Activated naive CD4-positive, alpha-beta T cell treated with anti-CD3 and anti-CD28 coated beads, Interleukin-2, amount 50 U/mL, for 24 hours (primary cell): ENCODE measurements around the gene CETN2.
"Not testable (repeated sequence)": the region's sequence is repeated elsewhere in the genome, so short reads cannot be mapped to it uniquely, and the experiment has no call there.

Experiments used
- H3K27ac Mint-ChIP-seq: one replicate; pipeline ENCODE4 v1.8.0; 2021; ENCODE audit warnings: mild to moderate bottlenecking, mixed read lengths
- H3K27me3 Mint-ChIP-seq: one replicate; pipeline ENCODE4 v1.8.0; 2021; ENCODE audit warnings: mixed read lengths
- H3K36me3 Mint-ChIP-seq: one replicate; pipeline ENCODE4 v1.8.0; 2021; ENCODE audit warnings: mixed read lengths
- H3K4me1 Mint-ChIP-seq: one replicate; pipeline ENCODE4 v1.8.0; 2021; ENCODE audit warnings: mixed read lengths
- H3K4me3 Mint-ChIP-seq: one replicate; pipeline ENCODE4 v1.8.0; 2021; ENCODE audit warnings: mild to moderate bottlenecking, mixed read lengths
- H3K9me3 Mint-ChIP-seq: one replicate; pipeline ENCODE4 v1.8.0; 2021; ENCODE audit warnings: mixed read lengths

CETN2 gene

GRCh38 chrX:152845618-152846240 is 15.2 kb upstream of the CETN2 start:
- no peak overlapping the region for H3K27ac Mint-ChIP-seq
- no peaks in the 10 kb centered on the region for H3K9me3 Mint-ChIP-seq
- H3K27me3 Mint-ChIP-seq: no peaks in the 10 kb centered on the region
- no peaks in the 10 kb centered on the region for H3K4me1 Mint-ChIP-seq
- H3K36me3 Mint-ChIP-seq: peaks cover 1% of the 10 kb centered on the region
- H3K4me3 Mint-ChIP-seq: no peak overlapping the region

DNA sequence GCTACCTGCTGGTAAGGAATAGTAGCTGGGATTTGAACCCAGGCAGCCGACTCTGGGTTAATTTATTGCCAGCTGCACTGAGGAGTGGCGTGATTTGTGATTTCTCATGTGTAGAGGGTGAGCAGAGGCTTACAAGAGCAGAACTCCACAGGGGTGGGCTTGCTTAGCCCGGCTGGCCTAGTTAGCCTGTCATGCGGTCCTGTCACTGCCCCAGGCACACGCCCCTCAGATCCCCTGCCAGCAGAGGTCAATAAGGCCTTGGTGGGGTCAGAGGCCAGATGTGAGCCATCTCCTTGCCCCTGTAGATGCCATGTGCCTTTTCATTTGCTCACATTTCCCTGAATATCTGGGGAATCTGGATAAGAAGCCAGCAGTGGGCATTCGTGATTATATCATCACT is 13.7 kb upstream of the CETN2 start:
- H3K27ac Mint-ChIP-seq: no peak overlapping the region
- H3K36me3 Mint-ChIP-seq: no peaks in the 10 kb centered on the region
- no peak overlapping the region for H3K4me3 Mint-ChIP-seq
- peaks cover 6% of the 10 kb centered on the region for H3K4me1 Mint-ChIP-seq
- H3K9me3 Mint-ChIP-seq: no peaks in the 10 kb centered on the region
- no peaks in the 10 kb centered on the region for H3K27me3 Mint-ChIP-seq

GRCh38 chrX:152843852-152844251 is 13.3 kb upstream of the CETN2 start:
- Mint-ChIP-seq H3K9me3 (no peaks in the 10 kb centered on the region), H3K36me3 (peaks cover 4% of the 10 kb centered on the region), H3K4me3 (no peak overlapping the region), H3K27me3 (no peaks in the 10 kb centered on the region), H3K4me1 (peaks cover 6% of the 10 kb centered on the region), H3K27ac (no peak overlapping the region)

DNA sequence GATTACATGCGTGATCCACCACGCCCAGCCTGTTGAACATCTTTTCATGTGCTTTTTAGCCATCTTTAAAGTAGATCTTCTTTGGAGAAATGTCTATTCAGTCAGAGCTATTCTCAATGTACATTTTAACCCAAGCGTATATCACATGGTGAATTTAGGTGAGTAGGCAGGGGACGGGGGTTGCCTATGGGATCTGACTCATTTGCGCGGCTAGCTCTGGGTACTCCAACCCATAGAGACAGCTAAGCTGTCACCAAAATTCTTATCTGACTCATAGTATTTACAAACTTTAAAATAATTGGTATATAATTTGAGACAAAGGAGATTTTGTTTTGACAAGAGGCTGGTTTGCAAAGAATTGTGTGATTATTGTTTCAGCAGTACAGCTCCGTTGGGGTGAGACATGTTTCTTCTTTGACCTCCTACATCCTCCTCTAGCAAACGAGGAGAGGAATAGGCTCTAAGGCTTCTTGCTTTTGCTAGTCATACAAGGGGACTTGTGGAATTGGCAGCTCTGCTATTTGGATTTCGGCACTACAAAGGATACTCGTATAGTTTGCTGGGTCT is 12.3 kb upstream of the CETN2 start:
- H3K27ac Mint-ChIP-seq: no peak overlapping the region
- no peaks in the 10 kb centered on the region for H3K9me3 Mint-ChIP-seq
- no peaks in the 10 kb centered on the region for H3K27me3 Mint-ChIP-seq

GRCh38 chrX:152835470-152835869 is 4.9 kb upstream of the CETN2 start:
- H3K4me3 Mint-ChIP-seq, H3K27ac Mint-ChIP-seq: not testable (repeated sequence)
- peaks cover 41% of the 10 kb centered on the region for H3K4me1 Mint-ChIP-seq

More for the DNA sequence above, 12.3 kb upstream of the CETN2 start:
- peaks cover 14% of the 10 kb centered on the region for H3K4me1 Mint-ChIP-seq
- no peak overlapping the region for H3K4me3 Mint-ChIP-seq
- peaks cover 6% of the 10 kb centered on the region for H3K36me3 Mint-ChIP-seq

DNA sequence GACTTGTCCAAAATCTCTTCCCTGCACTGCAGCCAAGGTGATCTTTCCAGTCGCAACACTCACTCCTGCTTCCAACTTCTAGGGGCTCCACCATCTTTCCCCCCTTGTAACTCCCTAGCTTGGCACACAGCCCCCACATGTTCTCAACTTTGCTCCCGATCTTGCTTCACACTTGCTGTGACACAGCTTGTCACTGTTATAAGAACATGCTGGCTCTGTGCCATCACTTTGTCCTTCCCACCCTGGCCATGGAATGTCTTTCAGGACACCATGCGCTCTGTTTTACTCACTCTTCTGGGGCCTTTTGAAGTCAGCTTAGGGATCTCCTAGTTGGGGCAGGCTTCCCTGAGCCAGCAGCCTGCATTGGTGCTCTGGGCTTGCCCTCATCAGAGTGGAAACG is 2.8 kb upstream of the CETN2 start:
- Mint-ChIP-seq H3K27ac (no peak overlapping the region), H3K27me3 (no peaks in the 10 kb centered on the region), H3K4me3 (no peak overlapping the region), H3K9me3 (no peaks in the 10 kb centered on the region), H3K36me3 (peaks cover 4% of the 10 kb centered on the region), H3K4me1 (peaks cover 35% of the 10 kb centered on the region)

More at GRCh38 chrX:152835470-152835869, 4.9 kb upstream of the CETN2 start:
- H3K27me3 Mint-ChIP-seq, H3K9me3 Mint-ChIP-seq, H3K36me3 Mint-ChIP-seq: not testable (repeated sequence)

DNA sequence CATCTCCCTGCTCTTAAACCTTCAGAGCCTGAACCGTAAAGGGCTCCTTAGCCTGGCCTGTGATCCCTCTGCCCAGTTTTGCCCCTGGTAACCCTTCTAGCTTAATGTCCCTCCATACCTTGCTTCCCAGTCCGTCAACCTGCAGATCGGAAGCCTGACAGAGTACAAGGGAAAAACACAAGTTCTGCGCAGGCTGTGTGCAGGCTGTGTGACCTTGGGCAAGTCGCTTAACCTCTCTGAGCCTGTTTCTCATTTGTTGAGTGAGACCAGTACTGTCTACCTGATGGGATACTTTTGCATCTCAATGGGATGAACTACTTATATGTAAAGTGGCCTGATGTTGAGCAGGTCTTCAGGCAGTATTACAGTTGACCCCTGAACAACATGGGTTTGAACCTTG is 2.0 kb upstream of the CETN2 start:
- Mint-ChIP-seq H3K9me3 (no peaks in the 10 kb centered on the region), H3K27me3 (no peaks in the 10 kb centered on the region), H3K27ac (no peak overlapping the region), H3K4me3 (peak overlapping the region; percentile 96), H3K36me3 (peaks cover 3% of the 10 kb centered on the region), H3K4me1 (peaks cover 28% of the 10 kb centered on the region)

DNA sequence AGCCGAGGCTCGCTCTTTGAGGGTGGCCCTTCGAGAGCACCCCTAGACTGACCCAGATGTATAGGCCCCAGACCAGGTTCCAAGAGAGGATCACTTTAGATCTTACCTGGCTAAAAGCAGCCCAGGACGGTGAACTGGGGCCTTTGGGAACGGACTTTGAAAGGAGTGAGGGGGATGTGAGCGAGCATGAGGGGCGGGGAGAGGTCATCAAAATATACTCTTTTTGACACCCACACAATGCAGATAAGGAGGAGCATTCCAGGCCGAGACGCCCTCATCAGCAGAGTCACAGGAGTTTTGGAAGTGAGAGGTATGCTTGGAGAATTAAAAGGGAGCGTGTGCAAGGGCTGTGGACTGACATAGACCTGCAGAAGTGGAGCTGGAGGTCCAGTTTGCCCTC is 834 bp upstream of the CETN2 start:
- Mint-ChIP-seq H3K4me1 (peaks cover 28% of the 10 kb centered on the region), H3K4me3 (peak overlapping the region; percentile 96), H3K27me3 (no peaks in the 10 kb centered on the region), H3K36me3 (peaks cover 3% of the 10 kb centered on the region), H3K27ac (no peak overlapping the region), H3K9me3 (no peaks in the 10 kb centered on the region)

- H3K27ac Mint-ChIP-seq: no peak overlapping the region
These were observed 5.6 kb downstream of the CETN2 start for GRCh38 chrX:152824841-152825374.

GRCh38 chrX:152823657-152824056 is 6.9 kb downstream of the CETN2 start:
- Mint-ChIP-seq H3K4me1 (no peaks in the 10 kb centered on the region), H3K4me3 (no peak overlapping the region), H3K36me3 (no peaks in the 10 kb centered on the region), H3K27me3 (no peaks in the 10 kb centered on the region), H3K27ac (no peak overlapping the region), H3K9me3 (no peaks in the 10 kb centered on the region)

More at GRCh38 chrX:152824841-152825374, 5.6 kb downstream of the CETN2 start:
- Mint-ChIP-seq H3K9me3 (no peaks in the 10 kb centered on the region), H3K36me3 (no peaks in the 10 kb centered on the region), H3K4me3 (no peak overlapping the region), H3K27me3 (no peaks in the 10 kb centered on the region), H3K4me1 (peaks cover 3% of the 10 kb centered on the region)

GRCh38 chrX:152822383-152823086 is 8.0 kb downstream of the CETN2 start:
- H3K27ac Mint-ChIP-seq: no peak overlapping the region
- H3K4me3 Mint-ChIP-seq: no peak overlapping the region
- no peaks in the 10 kb centered on the region for H3K27me3 Mint-ChIP-seq
- no peaks in the 10 kb centered on the region for H3K4me1 Mint-ChIP-seq
- no peaks in the 10 kb centered on the region for H3K9me3 Mint-ChIP-seq
- H3K36me3 Mint-ChIP-seq: no peaks in the 10 kb centered on the region

DNA sequence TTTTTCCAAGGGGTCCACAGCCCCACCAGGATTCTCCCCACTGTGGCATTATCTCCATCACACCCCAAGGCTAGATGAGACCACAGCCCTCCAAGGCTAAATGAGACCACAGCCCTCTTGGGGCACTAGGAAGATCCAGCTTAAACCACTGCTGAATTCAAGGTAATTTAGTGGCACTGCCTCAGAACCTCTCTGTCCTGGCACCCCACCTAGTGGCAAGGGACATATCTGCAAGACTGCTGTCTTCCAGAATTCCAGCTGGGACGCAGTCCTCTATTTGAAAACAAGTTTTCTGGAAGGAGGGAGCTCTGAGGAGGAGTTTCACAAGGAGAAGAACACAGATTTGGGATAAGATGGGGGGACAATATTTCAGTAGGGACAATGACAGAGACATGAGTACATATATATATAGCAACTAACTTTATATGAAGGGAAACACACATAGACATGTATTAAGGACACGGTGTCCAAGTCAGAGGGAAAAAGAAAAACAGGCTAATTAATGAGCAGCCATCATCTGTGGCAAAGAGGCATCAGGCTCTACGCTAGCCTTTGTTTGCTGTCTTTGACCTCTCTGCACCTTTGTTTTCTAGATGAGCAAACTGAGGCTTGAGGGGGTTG is 9.3 kb downstream of the CETN2 start:
- H3K4me1 Mint-ChIP-seq: no peaks in the 10 kb centered on the region

GRCh38 chrX:152819732-152820131 is 10.8 kb downstream of the CETN2 start:
- no peaks in the 10 kb centered on the region for H3K4me1 Mint-ChIP-seq
- no peaks in the 10 kb centered on the region for H3K9me3 Mint-ChIP-seq
- H3K27me3 Mint-ChIP-seq: no peaks in the 10 kb centered on the region
- no peaks in the 10 kb centered on the region for H3K36me3 Mint-ChIP-seq
- H3K4me3 Mint-ChIP-seq: no peak overlapping the region
- no peak overlapping the region for H3K27ac Mint-ChIP-seq

More for the DNA sequence above, 9.3 kb downstream of the CETN2 start:
- H3K27ac Mint-ChIP-seq: no peak overlapping the region
- H3K4me3 Mint-ChIP-seq: no peak overlapping the region
- no peaks in the 10 kb centered on the region for H3K36me3 Mint-ChIP-seq
- H3K27me3 Mint-ChIP-seq: no peaks in the 10 kb centered on the region
- H3K9me3 Mint-ChIP-seq: no peaks in the 10 kb centered on the region

GRCh38 chrX:152819266-152819665 is 11.3 kb downstream of the CETN2 start:
- Mint-ChIP-seq H3K9me3 (no peaks in the 10 kb centered on the region), H3K4me3 (no peak overlapping the region), H3K36me3 (no peaks in the 10 kb centered on the region), H3K27ac (no peak overlapping the region), H3K4me1 (peaks cover 1% of the 10 kb centered on the region), H3K27me3 (no peaks in the 10 kb centered on the region)

DNA sequence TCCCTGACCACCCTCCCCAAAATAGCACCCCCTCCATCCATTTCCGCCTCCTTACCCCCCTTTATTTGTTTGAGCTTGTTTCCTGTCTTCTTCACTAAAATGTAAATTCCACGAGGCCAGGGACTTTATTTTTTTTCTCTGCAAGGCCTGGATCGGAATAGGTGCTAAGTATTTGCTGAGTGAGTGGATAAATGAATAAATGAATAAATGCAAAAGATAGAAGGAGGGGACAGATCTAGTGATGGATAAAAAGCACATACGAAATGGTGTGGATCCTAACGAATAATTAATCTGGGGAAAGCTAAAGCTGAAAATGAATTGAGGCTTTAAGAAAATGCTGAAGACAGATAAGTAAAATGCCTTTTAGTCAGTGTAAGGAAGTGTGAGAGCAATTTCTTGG is 12.2 kb downstream of the CETN2 start:
- Mint-ChIP-seq H3K9me3 (no peaks in the 10 kb centered on the region), H3K27ac (no peak overlapping the region), H3K36me3 (no peaks in the 10 kb centered on the region), H3K4me1 (peaks cover 10% of the 10 kb centered on the region), H3K27me3 (no peaks in the 10 kb centered on the region), H3K4me3 (no peak overlapping the region)
